Measurements from ENCODE around the gene ZNF841.
A peak's percentile ranks its signal among the peaks of the same experiment; 100 is the strongest.
"Not testable (repeated sequence)": the region's sequence is repeated elsewhere in the genome, so short reads cannot be mapped to it uniquely, and the experiment has no call there.

Gene ZNF841

DNA sequence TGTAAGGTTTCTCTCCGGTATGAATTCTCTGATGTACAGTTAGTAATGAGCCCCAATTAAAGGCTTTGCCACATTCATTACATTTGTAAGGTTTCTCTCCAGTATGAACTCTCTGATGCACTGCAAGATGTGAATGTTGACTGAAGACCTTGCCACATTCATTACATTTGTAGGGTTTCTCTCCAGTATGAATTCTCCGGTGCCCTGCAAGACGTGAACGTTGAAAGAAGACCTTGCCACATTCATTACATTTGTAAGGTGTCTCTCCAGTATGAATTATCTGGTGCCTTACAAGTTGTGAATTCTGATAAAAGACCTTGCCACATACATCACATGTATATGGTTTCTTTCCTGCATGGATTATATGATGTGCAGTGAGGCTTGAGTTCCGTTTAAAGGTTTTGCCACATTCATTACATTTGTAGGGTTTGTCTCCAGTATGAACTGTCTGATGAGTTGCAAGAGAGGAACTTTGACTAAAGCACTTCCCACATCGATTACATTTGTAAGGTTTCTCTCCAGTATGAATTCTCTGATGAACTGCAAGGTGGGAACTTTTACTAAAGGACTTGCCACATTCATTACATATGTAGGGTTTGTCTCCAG lies 29.2 kb downstream of the ZNF841 start:
- no peak for DNase-seq

DNA sequence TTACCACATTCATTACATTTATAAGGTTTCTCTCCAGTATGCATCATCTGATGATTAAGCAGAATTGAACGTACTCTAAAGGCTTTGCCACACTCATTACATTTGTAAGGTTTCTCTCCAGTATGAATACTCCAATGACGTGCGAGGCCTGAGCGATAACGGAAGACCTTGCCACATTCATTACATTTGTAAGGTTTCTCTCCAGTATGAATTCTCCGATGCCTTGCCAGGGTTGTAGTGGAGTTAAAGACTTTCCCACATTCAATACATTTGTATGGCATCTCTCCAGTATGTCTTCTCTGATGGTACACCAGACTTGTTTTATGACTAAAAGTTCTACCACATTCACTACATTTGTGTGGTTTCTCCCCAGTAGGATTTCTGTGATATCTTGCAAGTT lies 30.2 kb downstream of the ZNF841 start:
- no peak for DNase-seq

DNA sequence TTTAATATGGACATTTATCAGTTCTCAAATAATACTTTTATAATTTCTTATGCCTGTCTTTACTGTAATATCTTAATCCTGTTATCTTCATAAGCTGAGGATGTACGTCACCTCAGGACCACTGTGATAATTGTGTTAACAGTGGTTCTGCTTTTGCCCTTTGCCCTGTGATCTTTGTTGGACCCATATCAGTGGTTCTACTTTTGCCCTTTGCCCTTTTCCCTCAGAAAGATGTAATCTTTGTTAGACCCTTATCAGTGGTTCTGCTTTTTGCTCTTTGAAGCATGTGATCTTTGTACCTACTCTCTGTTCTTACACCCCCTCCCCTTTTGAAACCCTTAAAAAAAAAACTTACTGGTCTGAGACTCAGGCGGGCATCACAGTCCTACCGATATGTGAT lies 39.1 kb downstream of the ZNF841 start:
- DNase-seq, result not testable (repeated sequence)

DNA sequence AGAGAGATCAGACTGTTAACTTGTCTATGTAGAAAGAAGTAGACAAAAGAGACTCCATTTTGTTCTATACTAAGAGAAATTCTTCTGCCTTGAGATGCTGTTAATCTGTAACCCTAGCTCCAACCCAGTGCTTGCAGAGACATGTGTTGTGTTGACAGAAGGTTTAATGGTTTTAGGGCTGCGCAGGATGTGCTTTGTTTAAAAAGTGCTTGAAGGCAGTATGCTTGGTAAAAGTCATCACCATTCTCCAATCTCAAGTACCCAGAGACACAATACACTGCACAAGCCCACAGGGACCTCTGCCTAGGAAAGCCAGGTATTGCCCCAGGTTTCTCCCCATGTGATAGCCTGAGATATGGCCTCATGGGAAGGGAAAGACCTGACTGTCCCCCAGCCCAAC lies 43.8 kb downstream of the ZNF841 start:
- not testable (repeated sequence) for DNase-seq

DNA sequence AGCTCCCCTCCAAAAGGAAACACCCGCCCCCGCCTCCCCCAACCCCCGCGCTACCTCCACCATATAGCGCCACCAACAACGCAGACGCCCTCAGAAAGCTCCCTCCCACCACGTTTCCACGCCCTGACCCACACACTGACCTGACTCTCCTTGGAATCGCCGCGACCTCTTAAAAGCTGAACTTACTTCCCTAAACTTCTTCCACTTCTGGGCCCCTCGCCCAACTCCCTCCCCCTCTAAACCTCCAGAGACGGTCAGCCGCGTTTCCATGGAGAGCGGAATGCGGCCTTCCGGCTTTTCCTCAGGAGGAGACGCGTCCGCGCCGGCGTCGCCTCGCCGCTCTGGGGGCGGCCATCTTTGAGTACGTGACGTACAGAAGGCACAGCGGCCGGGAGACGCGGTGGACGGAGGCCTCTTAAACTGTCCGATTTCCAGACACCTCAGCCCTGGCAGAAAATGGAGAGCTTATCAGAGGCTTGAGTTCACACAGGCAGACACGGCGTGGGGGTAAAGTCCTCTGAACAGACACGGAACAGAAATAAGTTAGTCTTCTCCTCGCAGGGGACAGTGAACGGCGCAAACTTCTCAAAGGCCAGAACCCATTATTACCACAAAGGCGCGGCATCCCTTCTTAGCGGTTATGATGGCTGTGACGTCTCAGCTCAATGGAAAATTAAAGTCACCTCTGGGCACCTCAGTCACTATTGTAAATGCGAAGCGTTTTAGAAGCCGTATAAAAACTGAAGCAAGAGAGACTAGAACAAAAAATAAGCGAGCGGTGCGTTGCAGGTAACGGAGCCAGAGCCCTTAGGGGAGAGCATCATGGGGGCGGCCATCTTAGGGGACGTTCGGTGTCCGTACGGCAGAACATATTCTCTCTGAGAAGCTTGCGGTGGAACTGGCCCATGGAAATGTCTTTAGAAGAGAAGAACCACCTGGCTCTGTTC lies 46.7 kb downstream of the ZNF841 start, which contains the start of gene ZNF432:
Gene ZNF432, minus strand, starts transcription at position 284 of the 947 bp plus-strand sequence. CDS start 1,970 bp downstream, outside the sequence.
- peak; percentile 83 for DNase-seq

DNA sequence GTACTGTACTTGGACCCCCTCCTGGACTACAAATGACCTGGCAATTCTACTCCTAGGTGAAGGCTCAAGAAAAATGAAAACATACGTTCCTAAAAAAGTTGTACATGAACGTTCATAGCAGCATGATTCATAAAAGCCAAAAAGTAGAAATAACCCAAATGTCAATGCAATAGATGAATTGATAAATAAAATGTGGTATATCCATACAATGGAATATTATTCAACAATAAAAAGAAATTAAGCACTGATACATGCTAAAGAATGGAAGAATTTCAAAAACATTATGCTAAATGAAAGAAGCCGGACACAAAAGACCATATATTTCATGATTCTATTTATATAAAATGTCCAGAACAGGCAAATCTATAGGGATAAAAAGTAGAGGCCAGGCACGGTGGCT lies 56.4 kb downstream of the ZNF841 start:
- no peak for DNase-seq

DNA sequence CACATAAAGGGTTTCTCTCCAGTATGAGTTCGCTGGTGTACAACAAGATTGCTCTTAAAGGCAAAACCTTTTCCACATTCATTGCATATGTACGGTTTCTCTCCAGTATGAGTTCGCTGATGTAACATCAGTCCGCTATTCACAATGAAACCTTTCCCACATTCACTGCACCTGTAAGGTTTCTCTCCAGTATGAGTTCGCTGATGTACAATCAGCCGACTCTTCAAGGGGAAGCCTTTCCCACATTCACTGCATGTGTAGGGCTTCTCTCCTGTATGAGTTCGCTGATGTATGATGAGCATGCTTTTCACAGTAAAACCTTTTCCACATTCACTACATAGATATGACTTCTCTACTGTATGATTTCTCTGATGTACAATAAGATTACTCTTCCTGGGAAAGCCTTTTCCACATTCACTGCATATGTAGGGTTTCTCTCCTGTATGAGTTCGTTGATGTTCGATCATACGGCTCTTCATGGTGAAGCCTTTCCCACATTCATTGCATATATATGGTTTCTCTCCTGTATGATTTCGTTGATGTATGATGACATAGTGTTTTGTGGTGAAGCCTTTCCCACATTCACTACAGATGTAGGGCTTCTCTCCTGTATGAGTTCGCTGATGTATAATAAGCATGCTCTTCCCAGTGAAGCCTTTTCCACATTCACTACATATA lies 61.4 kb downstream of the ZNF841 start:
- no peak for DNase-seq

DNA sequence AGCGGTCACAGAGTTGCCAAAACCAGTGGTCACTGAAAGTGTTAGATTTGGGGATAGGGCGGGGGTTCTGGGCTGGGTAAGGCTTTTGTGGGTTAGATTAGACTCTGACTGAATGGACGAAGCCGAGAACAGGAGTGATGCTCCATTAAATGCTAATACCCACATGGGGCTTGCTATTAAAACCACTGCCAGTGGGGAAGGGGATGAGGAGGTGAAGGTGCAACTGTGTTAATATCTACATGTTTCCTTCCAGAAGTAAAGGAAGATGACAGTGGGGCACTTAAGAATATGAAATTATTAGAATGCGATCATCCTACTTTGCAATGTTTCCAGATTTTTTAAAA lies 66.8 kb downstream of the ZNF841 start:
- DNase-seq, result no peak

DNA sequence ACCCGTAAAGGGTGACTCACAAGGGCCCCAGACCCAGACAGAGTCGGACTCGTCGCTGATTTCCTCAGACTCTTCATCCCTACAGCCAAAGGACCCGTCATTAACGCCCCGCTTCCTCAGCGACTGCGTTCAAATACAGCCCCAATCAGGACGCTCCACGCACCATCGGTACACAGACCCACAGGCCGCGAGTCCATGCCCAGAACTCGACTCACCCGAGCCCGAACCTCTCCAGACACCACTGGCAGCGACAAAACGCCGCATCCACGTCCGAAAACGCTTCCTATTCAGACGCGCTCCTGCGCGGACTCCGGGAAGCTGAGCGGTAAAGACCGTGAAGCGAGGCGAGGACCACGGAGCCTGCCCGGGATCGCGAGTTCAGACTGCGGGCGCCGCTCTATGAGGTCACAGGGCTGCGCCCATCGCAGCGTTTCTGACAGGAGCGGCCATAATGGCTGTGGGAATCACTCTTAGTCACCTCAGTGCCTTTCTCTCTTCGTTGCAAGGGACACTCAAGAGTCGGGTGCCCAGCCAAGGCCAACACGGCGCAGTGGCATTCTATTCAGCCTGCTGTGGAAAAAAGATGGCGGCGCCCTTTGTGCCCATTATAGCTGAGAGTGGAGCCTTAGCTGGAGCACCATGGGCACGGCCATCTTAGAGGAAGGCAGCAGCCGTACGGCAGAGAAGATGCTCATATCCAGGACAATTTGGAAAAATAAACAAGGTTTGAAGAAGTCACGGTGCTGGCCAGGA lies 67.4 kb downstream of the ZNF841 start, which contains the start of gene ZNF614:
Gene ZNF614, minus strand, starts transcription at position 353 of the 753 bp plus-strand sequence. CDS start 2,634 bp downstream, outside the sequence.
- peak; percentile 87 for DNase-seq

DNA sequence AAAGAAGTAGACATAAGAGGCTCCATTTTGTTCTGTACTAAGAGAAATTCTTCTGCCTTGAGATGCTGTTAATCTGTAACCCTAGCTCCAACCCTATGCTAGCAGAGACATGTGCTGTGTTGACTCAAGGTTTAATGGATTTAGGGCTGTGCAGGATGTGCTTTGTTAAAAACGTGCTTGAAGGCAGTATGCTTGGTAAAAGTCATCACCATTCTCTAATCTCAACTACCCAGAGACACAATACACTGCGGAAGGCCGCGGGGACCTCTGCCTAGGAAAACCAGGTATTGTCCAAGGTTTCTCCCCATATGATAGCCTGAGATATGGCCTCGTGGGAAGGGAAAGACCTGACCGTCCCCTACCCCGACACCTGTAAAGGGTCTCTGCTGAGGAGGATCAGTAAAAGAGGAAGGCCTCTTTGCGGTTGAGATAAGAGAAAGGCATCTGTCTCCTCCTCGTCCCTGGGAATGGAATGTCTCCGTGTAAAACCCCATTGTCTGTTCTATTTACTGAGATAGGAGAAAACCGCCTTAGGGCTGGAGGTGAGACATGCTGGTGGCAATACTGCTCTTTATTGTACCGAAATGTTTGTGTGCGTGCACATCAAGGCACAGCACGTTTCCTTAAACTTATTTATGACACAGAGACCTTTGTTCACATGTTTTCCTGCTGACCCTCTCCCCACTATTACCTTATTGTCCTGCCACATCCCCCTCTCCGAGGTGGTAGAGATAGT lies 69.1 kb downstream of the ZNF841 start:
- DNase-seq, result not testable (repeated sequence)

DNA sequence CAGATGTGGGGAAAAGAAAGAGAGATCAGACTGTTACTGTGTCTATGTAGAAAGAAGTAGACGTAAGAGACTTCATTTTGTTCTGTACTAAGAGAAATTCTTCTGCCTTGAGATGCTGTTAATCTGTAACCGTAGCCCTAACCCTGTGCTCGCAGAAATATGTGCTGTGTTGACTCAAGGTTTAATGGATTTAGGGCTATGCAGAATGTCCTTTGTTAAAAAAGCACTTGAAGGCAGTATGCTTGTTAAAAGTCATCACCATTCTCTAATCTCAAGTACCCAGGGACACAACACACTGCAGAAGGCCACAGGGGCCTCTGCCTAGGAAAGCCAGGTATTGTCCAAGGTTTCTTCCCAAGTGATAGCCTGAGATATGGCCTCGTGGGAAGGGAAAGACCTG lies 71.1 kb downstream of the ZNF841 start:
- not testable (repeated sequence) for DNase-seq

DNA sequence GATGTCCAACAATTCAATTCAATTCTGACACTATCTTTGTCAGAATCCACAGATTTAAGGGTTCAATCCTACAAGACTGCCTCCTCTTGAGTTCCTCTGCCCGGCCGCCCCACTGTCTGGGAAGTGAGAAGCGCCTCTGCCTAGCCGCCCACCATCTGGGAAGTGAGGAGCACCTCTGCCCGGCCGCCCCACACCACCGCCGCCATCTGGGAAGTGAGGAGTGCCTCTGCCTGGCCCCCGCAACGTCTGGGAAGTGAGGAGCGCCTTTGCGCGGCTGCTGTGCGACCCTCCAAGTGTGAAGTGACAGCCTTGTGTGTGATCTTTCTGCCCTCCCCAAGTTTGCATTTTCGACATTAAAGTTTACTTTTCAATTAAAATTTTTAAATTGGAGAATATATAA lies 73.4 kb downstream of the ZNF841 start:
- DNase-seq, result no peak

DNA sequence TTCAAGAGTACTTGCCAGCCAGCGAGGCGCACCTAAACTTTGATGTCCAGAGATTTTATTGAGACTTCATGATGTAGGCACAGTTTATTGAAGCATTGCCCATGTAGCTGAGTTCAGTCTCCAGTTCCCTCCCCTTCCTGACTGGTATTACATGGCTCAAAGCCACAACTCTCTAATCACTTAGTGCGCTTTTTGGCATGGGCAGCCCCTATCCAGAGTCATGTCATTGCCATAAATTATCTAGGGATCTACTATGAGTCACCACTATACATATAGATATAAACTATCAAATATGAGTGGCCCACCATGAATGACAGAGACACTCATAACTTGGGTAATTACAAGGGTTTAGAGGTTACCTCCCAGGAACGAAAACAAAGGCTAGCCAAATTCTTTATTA lies 75.1 kb downstream of the ZNF841 start:
- DNase-seq, result no peak
